ENCODE results near the gene PILRB. TPM values are rescaled to one million over a fixed set of nuclear protein-coding genes. Genes with fewer than 3 reads are reported as not detected.

The PILRB gene
- total RNA-seq, 1 experiment from 2014 or later, result 60.2 TPM

DNA sequence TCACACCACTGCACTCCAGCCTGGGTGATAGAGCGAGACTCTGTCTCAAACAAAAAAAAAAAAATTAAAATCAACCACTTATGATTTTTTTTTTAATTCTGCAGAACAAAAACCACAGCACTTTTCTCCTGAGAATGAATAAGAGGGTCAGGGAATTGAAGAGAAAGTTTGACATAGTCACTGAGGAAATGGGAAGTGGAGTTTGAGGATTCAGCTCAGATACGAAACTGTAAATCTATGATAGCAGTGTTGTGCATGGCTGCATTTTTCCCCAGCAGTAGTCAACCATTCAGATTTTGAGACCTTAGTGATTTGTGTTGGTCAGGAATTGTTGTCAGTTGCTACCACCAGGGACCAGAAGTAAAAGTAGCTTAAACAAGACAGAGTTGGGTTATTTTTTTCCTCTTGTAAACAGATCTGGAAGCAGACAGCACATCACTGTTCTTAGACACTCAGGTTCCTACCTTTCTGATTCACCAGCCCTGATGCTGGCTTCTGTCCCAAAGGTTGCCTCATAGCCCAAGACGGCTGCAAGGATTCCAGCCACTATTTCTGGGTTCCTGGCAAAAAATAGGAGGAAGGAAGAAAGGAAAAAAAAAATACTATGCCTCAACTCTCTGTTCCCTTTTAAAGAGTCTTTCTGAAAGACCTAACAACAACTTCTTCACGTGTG, 35.5 kb downstream of the PILRB start (continued):
- TF ChIP-seq SIN3A (IDR thresholded peaks at IDR 0.05; ENCODE audit: low read depth), result no peak
- TF ChIP-seq, protein P1, sequence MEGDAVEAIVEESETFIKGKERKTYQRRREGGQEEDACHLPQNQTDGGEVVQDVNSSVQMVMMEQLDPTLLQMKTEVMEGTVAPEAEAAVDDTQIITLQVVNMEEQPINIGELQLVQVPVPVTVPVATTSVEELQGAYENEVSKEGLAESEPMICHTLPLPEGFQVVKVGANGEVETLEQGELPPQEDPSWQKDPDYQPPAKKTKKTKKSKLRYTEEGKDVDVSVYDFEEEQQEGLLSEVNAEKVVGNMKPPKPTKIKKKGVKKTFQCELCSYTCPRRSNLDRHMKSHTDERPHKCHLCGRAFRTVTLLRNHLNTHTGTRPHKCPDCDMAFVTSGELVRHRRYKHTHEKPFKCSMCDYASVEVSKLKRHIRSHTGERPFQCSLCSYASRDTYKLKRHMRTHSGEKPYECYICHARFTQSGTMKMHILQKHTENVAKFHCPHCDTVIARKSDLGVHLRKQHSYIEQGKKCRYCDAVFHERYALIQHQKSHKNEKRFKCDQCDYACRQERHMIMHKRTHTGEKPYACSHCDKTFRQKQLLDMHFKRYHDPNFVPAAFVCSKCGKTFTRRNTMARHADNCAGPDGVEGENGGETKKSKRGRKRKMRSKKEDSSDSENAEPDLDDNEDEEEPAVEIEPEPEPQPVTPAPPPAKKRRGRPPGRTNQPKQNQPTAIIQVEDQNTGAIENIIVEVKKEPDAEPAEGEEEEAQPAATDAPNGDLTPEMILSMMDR (IDR thresholded peaks at IDR 0.05 in 2 of 3, conservative IDR thresholded peaks at IDR 0.05 in 1 of 3; ENCODE audit: borderline replicate concordance in 1 of 3, insufficient read depth in 1 of 3, low read depth in 2 of 3, low read length in 2 of 3), result no peak
- no peak for TF ChIP-seq SP1 (IDR thresholded peaks at IDR 0.05; ENCODE audit: low read depth)
- TF ChIP-seq POLR2AphosphoS5 (IDR thresholded peaks at IDR 0.05; ENCODE audit: low read depth, low read length), result no peak
- TF ChIP-seq REST (IDR thresholded peaks at IDR 0.05; ENCODE audit: low read depth), result no peak
- no peak for TF ChIP-seq CBX3 (IDR thresholded peaks at IDR 0.05; ENCODE audit: low read depth)
- no peak for TF ChIP-seq ELF1 (IDR thresholded peaks at IDR 0.05; ENCODE audit: borderline replicate concordance, low read depth)
- TF ChIP-seq EZH2 (IDR thresholded peaks at IDR 0.05), result no peak

DNA sequence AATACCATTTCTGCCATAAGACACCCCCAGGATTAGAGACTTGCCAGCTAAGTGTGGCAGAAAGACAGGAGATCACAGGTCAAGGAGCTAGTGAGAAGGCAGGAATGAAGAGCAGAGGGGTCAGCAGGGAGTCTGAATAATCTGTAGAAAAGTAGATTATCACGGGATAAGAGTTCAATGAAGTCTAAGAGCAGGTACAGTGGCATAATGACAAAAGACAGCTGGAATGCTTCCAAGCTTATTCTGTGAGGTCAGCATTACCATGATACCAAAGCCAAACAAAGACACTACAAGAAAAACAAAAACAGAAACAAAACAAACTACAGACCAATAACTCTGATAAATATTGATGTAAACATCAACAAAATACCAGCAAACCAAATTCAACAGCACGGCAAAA, 36.2 kb downstream of the PILRB start:
- TF ChIP-seq EZH2 (IDR thresholded peaks at IDR 0.05) (no peak), SRF (IDR thresholded peaks at IDR 0.05; ENCODE audit: low read depth) (no peak), RAD21 (IDR thresholded peaks at IDR 0.05; ENCODE audit: low read depth) (no peak), EZH2phosphoT487 (IDR thresholded peaks at IDR 0.05; ENCODE audit: borderline replicate concordance) (no peak)
- TF ChIP-seq, protein P2, sequence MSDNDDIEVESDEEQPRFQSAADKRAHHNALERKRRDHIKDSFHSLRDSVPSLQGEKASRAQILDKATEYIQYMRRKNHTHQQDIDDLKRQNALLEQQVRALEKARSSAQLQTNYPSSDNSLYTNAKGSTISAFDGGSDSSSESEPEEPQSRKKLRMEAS (IDR thresholded peaks at IDR 0.05), result no peak
- H3K9ac ChIP-seq (ENCODE audit: low read length), result no peak overlapping the region
- ChIA-PET CTCF (interaction anchor here (1.3 kb wide), 1 partner anchor 13 kb away, joined by 5 read pairs; no protein-coding TSS in a partner anchor), POLR2A (no interaction called here), RAD21 (ENCODE audit: low non-redundant PET in 1 of 2, low total read pairs in 2 of 2, uncharacterized antibody in 2 of 2, unreplicated experiment in 2 of 2) (no interaction called here)
- no peaks in the 10 kb centered on the region for H4K20me1 ChIP-seq (ENCODE audit: insufficient read depth)
- ATAC-seq, result no peak
- no peaks in the 10 kb centered on the region for H3K79me2 ChIP-seq (ENCODE audit: insufficient read depth, low read length)
- no peak overlapping the region for H3K4me3 ChIP-seq (replicated peaks in 1 of 2; ENCODE audit: low read depth in 1 of 2, low read length in 2 of 2)
- H2AFZ ChIP-seq (ENCODE audit: low read depth, low read length, poor library complexity, severe bottlenecking), result no peak overlapping the region
- no TSS peak for BruUV-seq (replicated peaks)
- intact Hi-C loops (cut with micrococcal nuclease), result no loop called here
- no peaks in the 10 kb centered on the region for H3K36me3 ChIP-seq (ENCODE audit: control insufficient read depth in 1 of 2, insufficient read depth in 2 of 2, low read length in 2 of 2)
- H3K4me2 ChIP-seq (ENCODE audit: low read length), result no peak overlapping the region
- DNase-seq (ENCODE audit: low read depth, low spot score), result no peak
- H3K4me1 ChIP-seq (ENCODE audit: control insufficient read depth in 1 of 2, insufficient read depth in 2 of 2, low read length in 2 of 2), result no peaks in the 10 kb centered on the region
- H3K27ac ChIP-seq (ENCODE audit: low read depth, low read length), result no peak overlapping the region
- no peaks in the 10 kb centered on the region for H3K9me2 ChIP-seq (ENCODE audit: insufficient read depth)
- no peaks in the 10 kb centered on the region for H3K27me3 ChIP-seq (ENCODE audit: insufficient read depth, low read length)
- no peaks in the 10 kb centered on the region for H3K9me3 ChIP-seq (ENCODE audit: control insufficient read depth in 1 of 2, insufficient read depth in 1 of 2, low read depth in 1 of 2, low read length in 2 of 2)
